OCI-M2 (cell line): ENCODE measurements around the gene TSPAN15.
"Not testable (repeated sequence)": the region's sequence is repeated elsewhere in the genome, so short reads cannot be mapped to it uniquely, and the experiment has no call there.

ENCODE experiments used
- DNase-seq: peaks from one replicate; lab custom pipeline; 2025; ENCODE audit not compliant: unreplicated experiment; lab: John Stamatoyannopoulos, UW

The TSPAN15 gene

DNA sequence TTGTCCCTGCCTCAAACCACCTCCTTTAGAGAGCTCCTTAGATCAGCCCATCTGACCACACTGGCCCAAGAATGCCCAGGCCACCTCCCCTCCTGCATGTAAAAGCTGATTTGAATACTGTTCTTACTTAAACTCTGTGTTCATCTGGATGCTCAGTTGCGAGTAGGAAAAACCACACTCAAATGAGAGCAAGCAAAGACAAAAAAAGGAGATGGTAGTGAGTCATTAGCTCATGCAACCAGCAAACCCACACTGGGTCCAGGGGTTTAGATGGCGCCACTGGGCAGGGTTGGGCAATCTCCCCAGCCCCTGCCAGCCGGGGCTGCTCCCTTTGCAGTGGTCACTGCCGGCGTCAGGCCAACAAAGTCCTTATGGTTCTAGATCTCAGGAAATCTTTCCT, 32.7 kb downstream of the TSPAN15 start:
- no peak for DNase-seq

- DNase-seq: no peak
These were observed 33.5 kb downstream of the TSPAN15 start for GRCh38 chr10:69484736-69485135.

DNA sequence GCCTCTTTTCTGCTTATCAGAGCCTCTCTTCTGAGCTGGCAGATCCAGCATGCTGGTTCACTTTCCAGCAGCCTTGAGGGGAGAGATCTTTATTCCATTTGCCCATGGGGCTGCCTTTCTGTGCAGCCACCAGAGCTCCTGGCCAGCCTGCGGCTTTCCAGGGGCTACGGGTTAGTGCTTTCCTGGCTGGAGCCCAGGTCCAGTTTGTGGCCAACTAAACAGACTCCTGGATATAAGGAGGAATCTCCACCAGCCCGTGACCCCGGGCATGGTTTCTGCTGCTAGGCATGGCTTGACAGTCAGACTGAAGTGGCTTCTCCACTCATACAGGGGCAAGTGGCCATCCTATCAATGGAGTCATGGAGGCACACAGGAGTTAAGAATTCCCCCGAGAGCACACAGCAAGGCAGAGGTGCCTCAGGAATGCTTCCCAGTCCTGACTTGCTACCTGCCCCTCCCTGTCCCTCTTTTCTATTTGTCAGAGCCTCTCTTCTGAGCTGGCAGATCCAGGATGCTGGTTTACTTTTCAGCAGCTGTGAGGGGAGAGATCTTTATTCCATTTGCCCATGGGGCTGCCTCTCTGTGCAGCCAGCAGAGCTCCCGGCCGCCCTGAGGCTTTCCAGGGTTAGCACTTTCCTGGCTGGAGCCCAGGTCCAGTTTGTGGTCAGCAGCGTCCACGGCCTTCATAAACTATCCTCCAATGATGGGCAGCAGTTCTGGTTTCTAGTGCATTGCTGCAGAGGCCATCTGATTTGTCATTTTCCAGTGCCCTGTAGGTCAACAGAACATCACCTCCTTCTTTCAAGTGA, 35.9 kb downstream of the TSPAN15 start:
- no peak for DNase-seq

DNA sequence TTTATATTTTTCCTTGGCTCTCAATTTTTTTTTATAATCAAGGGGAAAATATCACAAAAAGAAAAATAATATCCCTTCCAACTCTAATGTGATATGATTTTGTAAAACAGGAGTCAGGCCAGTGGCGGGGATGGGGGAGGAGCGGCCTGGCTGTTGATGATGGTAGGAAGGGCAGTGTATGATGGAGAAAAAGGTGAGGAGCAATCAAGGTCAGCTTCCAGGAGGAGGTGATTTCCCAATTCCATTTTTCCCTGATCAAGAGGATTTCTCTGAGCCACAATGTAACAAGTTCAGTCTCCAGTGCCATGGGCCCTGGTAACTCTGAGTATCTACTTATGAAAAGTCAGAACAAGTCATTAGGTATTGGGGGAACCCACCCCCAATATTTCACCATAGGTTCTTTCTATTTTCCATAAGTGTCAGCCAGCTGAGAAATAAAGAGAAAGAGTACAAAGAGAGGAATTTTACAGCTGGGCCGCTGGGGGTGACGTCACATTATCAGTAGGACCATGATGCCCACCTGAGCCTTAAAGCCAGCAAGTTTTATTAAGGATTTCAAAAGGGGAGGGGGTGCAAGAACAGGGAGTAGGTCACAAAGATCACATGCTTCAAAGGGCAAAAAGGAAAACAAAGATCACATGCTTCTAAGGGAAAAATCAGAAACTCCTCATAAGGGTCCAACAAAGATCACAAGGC, 37.0 kb downstream of the TSPAN15 start:
- not testable (repeated sequence) for DNase-seq

DNA sequence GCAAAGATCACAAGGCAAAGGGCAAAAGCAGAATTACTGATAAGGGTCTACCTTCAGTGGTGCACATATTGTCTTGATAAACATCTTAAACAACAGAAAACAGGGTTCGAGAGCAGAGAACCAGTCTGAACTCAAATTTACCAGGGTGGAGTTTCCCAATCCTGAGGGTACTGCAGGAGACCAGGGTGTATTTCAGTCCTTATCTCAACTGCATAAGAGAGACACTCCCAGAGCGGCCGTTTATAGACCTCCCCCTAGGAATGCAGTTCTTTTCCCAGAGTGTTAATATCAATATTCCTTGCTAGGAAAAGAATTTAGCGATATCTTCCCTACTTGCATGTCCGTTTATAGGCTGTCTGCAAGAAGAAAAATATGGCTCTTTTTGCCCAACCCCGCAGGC, 37.6 kb downstream of the TSPAN15 start:
- not testable (repeated sequence) for DNase-seq

GRCh38 chr10:69489506-69490090, 38.3 kb downstream of the TSPAN15 start:
- no peak for DNase-seq

DNA sequence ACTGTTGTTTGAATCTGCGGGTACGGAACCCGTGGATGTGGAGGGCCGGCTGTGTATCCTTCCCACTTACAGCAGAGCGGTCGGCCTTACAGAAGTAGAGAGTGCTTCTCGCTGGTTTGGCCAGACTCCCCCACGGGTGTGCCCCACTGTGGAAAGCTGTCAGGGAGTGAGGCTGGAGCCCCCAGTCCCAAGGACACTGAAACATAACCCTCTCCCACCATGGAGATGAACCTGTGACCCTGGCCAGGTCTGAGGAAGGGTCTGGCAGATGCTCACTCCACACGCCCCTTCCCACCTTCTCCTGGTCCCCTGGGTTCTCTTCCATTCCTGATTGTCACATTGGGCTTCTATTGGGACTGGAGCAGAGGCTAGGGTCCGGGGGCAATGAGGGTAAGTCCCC, 39.6 kb downstream of the TSPAN15 start:
- DNase-seq: no peak

GRCh38 chr10:69491611-69492010, 40.3 kb downstream of the TSPAN15 start:
- no peak for DNase-seq

GRCh38 chr10:69492091-69492745, 41.0 kb downstream of the TSPAN15 start:
- DNase-seq: no peak

GRCh38 chr10:69492746-69493462, 41.6 kb downstream of the TSPAN15 start:
- no peak for DNase-seq

DNA sequence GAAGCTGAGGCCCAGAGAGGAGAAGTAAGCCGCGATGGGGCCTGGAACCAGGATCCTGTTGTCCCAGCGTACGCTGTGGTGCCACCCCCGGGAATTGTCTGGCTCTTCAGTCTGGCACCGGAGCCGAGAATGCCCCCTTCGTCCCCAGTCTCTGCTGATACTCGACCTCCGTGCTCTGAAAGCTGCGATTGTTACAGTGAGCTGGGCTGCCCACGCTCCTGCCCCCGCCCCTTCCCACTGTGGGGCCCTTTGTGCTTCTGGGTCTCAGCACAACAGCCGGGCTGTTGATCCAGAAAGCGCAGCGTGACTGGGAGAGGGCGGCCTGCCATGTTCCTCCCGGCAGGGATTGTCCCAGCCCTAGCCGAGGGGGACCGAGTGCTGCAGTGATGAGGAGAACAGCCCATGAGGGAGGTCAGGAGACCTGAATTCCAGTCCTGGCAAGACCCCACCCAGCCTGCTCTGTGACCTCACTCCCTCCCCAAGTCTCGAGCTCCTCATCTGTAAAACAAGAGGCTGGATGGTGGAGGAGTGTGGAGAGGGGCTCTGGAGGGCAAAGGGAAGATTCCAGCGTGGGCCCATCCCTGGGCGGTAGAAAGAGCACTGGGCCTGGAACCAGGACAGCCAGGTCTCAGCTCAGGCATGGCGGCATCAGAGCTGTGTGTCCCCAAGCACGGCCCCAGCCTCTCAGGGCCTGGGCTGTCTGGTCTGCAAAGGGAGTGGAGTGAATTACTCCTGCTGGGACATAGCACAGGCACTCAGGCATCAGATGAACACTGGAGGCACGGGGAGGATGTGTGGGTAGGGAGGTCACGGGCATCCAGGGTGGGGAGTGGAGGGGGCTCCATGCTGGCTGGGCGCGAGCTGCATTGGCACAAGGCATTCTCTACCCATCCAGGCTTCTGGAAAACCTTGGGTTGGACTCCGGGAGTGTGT, 43.6 kb downstream of the TSPAN15 start:
- DNase-seq: no peak

- no peak for DNase-seq
These were observed 44.4 kb downstream of the TSPAN15 start for GRCh38 chr10:69495666-69496065.

DNA sequence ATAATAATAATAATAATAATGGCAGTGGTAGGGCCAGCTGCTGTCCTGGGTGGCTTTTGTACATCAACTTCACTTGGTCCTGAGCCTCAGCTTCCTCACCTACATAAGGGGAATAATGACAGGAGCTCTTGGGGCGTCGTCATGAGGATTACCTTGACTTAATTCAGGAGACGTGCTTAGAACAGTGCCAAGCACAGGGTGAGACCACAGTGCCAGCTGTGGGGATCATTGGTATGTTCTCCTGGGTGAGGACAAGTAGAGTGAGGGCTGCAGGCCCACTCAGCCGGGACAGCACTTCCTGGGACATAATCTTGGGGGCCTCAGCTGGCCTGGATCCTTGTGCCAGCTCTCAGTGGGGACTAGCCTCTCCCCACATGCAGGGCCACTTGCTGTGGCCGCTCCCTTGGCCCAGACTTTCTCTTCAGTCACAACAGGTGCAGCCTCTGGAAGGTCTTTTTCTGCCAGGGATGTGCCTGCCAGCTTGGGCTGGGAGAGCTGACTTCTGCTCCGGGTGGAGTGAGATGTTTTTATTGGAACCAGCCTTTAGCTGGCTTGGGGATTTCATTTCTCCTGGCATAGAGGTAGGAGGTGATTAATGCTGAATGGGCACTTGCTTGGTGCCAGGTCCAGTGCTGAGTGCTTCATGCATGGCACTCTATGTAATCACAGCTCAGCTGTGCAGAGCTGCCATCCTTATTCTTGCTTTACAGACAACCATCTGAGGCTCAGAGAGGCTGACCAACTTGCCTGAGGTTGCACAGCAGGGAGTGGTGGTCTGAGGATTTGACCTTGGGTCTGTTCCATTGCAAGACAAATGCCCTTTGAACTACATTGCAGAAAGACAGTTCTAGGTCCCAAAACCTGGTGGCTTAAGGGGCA, 45.3 kb downstream of the TSPAN15 start:
- DNase-seq: no peak

DNA sequence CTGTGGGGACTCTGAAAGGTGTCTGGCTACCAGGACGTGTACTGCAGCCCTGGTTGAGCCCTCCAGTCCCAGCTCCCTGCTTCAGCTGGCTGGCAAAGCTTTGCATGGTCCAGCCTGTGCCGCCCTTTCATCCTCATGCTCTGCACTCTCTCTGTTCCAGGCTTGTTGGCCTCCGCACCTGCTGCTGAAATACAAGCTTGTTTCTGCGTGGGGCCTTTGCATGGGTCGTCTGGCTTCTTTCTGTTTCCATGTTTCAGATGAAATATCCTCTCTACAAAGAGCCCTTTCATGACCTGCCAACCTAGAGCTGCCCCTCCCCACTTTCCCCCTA, 45.9 kb downstream of the TSPAN15 start:
- no peak for DNase-seq

- DNase-seq: no peak
These were observed 46.5 kb downstream of the TSPAN15 start for GRCh38 chr10:69497611-69498390.

DNA sequence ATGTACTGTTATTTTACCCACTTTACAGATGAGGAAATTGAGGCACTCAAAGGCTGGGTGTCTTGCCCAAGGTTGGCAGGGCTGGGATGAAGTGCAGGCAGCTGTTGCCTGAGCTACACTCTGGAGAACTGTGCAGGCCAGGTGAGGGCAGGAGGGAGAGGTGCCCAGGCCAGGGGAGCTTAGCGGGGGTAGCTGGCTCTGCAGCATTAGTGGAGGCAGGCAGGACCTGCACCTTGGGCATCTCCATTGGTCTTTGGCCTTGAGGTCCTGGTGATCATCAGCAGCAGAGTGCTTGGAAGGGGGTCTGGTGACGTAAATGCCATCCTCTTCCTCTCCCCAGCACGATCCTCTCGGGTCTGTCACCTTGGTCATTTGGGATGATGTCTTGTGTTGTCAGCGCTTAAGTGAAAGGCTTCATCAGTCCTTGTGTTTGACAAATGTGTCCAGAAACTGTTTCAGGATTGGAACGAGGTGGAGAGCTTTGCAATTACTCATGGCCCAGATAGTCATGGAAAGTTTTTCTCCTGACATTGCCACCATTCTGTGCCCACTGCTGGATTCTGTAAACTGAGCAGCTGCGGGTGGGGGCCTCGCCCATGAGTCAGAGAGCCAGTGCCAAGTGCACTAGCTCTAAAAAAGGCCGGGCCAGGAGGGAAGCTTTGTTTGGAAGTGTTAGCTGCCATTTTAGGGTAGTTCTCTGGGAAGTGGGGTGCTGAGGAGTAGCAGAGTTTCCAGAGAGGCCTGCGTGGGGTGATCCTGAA, 47.6 kb downstream of the TSPAN15 start:
- no peak for DNase-seq
